ENCODE measurements around the gene DHX36.

DHX36 gene, protein sequence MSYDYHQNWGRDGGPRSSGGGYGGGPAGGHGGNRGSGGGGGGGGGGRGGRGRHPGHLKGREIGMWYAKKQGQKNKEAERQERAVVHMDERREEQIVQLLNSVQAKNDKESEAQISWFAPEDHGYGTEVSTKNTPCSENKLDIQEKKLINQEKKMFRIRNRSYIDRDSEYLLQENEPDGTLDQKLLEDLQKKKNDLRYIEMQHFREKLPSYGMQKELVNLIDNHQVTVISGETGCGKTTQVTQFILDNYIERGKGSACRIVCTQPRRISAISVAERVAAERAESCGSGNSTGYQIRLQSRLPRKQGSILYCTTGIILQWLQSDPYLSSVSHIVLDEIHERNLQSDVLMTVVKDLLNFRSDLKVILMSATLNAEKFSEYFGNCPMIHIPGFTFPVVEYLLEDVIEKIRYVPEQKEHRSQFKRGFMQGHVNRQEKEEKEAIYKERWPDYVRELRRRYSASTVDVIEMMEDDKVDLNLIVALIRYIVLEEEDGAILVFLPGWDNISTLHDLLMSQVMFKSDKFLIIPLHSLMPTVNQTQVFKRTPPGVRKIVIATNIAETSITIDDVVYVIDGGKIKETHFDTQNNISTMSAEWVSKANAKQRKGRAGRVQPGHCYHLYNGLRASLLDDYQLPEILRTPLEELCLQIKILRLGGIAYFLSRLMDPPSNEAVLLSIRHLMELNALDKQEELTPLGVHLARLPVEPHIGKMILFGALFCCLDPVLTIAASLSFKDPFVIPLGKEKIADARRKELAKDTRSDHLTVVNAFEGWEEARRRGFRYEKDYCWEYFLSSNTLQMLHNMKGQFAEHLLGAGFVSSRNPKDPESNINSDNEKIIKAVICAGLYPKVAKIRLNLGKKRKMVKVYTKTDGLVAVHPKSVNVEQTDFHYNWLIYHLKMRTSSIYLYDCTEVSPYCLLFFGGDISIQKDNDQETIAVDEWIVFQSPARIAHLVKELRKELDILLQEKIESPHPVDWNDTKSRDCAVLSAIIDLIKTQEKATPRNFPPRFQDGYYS

DNA sequence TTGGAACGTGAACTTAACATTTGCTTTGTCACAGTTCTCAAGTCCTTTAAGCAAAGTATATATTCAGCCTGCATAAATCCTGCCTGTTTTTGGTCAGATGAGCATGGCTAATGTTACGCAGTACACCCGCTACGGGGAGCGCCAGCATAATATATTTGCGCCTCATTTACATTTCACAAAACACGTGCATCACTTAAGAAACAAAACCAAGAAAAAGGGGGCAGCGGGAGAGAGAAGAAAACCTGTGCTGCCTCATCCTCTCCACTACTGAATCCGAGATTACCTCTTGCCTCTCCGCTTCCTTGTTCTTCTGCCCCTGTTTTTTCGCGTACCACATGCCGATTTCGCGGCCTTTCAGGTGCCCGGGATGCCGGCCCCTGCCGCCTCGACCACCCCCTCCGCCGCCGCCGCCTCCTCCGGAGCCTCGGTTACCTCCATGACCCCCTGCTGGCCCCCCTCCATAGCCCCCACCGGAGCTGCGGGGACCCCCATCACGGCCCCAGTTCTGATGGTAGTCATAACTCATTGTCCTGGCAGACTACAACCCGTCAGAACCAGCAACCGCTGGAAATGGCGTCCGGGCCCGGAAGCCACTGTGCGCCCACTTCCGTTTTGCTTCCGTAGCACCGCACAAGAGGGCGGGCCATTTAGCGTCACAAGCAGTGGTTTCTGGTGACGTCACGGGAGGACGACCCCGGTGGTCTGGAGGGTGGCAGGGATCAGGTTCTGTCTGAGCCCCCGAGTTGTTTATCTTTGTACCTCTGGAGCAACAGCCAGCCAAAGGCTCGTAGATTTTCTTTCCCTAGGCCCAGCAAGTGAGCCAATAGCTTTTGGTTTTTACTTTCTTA, at the start of gene DHX36:
Gene DHX36 (minus strand): TSS at position 597 of the 848 bp plus-strand sequence. CDS start 71 bp downstream, at position 526.
- DNase-seq (ENCODE audit: low read depth) = peak; percentile 79

DNA sequence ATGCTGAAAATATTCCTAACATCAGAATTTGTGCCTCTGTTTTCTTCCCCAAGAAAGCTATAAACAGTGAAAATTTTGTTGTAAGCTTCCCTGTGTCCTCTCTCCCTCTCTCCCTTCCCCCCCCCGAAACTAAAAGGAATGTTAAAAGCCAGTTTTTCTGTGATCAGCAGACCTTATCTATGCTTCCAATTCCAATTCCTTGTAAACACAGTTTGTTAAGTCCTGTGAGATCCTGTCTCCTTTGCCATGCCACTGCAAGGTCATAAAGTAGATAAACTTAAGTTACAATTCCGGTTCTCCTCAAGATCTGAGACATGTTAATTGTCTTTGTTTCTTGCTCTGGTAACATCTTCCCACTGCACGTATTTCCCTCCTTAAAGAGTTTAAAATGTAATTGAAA, 42.9 kb upstream of the DHX36 start:
- no peak for DNase-seq (ENCODE audit: low read depth)

DNA sequence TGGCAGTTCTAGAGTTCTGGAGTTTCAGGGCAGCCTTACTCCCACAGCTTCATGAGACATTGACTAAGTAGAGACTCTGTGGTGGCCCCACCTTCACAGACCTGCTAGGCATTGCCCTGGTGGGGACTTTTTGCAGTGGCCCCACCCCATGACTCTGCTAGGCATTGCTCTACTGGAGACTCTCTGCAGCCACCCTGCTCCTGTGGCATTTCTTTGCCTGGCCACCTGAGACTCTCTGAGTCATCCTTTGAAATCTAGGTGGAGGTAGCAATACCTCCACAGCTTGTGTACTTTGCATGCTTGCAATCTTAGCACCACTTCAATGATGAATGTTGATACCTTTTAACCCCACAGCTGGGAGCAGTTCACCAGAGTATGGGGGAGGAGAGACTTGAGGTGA, 40.6 kb upstream of the DHX36 start:
- DNase-seq (ENCODE audit: low read depth) = no peak

DNA sequence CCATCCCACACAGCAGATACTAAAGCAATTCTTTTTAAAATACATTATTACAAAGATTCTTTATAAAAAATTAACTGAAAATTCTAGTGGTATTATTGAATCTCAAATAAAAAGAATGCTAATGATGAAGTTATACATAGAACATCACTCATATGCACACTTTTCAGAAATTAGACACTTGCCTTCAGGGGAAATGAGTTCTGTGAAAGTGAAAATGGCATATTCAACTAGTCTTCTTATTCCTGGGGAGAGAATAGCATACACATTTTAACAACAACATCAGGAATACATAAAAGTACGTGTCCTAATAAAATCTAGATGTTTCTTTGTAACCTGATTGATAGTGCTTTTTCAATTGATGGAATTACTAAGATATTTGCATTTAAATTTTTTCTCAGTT, 36.8 kb upstream of the DHX36 start:
- no peak for DNase-seq (ENCODE audit: low read depth)

DNA sequence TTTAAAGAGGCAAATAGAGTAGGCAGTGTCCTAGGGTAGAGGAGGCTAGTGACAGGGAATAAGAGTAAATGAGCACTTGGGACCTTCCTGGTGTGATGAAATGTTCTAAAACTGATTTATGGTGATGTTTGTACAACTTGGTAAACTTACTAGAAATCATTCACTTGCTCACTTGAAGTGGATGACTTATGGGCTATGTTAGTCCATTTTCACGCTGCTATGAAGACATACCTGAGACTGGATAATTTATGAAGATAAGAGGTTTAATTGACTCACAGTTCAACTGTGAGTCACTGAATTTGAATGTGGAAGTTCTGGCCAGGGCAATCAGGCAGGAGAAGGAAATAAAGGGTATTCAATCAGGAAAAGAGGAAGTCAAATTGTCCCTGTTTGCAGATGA, 31.7 kb upstream of the DHX36 start:
- DNase-seq (ENCODE audit: low read depth) = no peak

DNA sequence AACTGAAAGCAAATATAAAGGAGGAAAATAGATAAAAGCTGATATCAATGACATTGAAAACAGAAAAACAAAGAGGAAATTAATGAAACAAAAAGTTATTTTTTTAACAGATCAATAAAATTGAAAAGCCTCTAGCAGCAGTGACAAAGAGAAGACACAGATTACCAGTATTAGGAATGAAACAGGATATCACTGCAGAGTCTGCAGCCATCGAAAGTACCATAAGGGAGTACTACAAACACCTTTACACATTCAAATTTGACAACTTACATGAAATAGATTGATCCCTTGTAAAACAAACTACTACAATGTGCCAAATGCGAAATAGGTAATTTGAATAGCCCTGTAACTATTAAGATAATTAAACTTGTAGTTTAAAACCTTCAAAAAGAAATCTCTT, 24.9 kb upstream of the DHX36 start:
- no peak for DNase-seq (ENCODE audit: low read depth)

DNA sequence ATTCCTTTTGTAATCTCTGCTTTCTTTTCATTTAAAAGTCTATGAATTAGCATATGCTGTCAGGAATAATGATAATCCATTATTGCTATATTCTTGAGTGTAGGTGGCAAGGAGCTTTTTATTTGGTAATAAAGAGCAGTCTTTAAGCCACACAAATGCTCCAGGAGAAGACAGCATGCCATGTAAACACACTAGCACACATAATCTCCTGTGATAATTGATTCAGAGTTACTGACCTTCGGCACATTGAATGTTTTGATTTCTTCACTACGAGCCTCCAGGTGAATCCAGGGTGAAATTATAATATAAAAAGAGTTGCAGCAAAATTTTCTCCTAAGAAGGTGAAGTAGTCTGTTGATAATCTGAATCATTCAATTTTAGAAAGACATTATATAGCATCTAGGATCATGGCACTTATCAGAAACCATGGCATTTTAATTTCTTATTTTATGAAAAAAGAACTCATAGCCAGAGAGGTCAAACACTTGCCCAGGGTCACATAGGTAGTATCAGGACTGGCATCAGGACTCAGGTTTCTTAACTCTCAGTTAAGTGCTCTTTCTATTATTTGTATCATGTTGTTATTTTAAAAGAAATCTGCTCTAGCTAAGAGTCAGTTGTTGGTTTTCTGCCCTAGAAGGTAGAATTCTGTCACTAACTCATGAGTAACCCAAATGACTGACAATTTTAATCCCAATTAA, 21.3 kb upstream of the DHX36 start:
- DNase-seq (ENCODE audit: low read depth) = no peak

DNA sequence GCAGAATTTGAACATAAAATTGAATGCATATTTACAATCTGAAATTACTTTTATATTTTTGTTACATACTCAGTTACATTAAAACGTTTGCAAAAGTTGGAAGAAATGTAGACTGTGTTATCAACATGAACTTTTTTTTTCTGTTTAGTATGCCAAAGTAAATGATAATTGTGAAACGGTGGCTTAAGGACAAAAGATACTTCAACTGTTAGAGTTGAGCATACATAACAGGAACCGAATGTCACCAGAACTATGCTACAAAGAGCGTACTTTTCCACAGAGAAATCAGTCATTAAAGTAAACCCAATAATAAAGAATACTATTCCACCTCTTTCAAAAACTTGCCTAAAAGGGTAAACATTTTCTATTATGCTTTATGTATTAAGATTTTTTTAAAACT, 14.3 kb upstream of the DHX36 start:
- DNase-seq (ENCODE audit: low read depth) = no peak

DNA sequence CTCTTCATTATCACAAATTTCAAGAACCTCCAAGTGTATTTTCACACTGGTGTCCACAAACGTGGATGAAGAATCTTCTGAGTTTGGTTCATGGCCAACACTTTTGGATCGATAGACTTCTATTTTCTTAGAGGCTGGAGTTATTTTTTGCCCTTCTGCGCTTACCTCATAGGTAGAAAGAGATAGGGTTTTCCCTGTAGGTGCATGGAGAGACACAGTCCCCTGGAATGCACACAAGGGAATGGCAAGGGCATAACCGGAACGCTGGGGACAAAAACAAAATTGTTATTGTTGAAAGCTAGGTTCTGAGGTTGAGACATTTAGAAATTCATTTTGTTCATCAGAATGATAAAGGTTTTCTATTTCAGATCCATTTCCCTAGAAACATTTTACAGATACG, 13.7 kb upstream of the DHX36 start:
- DNase-seq (ENCODE audit: low read depth) = no peak

DNA sequence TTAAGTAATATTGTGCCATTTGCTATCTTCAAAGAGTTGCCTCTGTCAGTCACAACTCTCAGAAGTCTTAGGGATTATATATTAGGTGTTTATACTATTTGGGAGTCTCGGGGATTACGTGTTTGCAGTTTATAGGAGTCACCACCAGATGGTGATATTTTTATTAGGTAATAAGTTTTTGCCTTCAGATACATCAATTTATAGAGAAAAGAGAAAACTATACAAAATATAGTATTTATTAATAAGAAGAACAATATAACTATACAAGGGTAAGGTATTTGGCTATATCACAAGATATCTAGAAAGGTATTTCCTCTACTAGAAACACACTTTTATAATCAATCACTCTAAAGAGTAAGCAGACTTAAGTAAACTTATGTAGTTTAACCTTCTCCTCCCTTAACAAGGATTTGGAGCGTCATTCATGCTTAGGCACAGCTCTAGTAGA, 10.7 kb upstream of the DHX36 start:
- DNase-seq (ENCODE audit: low read depth) = no peak

DNA sequence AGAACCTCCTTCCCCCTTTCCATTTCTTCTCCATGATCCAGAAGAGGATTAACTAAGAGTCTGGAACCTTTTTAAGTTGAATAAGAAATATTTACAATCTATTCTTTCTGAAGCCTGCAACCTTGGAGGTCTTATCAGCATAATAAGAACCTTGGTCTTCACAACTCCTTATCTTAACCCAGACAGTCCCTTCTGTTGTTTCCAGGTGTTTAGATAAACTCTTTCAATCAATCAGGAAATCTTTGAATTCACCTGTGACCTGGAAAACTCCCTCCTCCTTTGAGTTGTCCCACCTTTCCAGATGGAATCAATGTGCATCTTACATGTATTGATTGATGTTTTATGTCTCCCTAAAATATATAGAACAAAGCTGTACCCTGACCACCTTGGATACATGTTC, 3.6 kb upstream of the DHX36 start:
- DNase-seq (ENCODE audit: low read depth) = no peak

DNA sequence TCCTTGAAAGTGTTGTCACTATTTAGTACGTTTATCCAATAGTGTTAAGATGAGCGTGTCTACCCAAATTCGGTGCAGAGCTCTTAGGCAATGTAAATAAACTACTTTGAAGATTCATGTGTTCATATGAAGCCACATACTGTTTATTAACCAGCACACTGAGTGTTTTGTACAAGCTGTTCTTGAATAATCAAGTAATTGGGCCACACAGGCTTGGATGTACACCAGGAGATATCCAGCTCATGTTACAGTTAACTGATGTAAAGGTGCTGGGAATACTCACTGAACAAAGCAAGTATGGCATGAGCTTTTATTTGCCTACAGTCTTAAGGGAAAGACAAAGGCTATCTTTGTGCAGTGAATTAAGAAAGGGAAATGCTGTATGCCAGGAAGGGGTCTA, 632 bp upstream of the DHX36 start:
- DNase-seq (ENCODE audit: low read depth) = no peak

DNA sequence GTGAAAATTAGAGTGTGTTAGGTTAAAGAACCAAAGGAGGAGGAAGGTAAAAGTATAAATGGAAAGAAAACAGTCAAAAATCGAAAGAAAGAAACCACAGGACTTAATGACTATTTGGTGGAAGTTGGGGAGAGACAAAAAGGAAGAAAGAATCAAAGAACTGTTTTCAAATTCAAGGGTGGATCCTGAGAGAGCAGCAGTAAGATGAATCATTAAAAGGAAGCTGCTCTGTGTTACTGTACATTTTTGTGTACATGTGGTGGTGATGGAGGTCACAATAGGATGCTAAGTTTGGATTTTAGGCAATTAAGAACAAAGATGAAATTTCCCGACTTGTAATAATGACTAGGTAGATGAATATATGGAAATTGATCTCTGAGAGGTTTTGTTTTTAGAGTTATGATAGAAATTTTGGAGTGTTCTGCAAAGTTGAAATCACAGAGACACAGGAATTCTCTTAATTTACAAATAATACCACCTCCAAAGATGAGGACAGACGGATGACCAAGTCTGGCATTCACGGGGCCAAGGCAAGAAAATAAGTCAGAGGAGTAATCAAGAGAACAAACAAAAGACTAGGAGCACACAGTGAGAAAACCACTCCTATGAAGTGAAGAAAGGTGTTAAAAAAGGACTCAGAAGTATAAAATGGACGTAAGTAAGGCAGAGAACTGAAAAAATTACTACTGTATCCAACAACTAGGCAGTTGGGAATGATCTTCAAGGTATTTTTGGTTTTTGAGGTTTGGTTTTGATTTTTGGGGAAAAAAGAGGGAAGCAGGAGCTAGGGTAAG, 7.1 kb downstream of the DHX36 start:
- DNase-seq (ENCODE audit: low read depth) = no peak

DNA sequence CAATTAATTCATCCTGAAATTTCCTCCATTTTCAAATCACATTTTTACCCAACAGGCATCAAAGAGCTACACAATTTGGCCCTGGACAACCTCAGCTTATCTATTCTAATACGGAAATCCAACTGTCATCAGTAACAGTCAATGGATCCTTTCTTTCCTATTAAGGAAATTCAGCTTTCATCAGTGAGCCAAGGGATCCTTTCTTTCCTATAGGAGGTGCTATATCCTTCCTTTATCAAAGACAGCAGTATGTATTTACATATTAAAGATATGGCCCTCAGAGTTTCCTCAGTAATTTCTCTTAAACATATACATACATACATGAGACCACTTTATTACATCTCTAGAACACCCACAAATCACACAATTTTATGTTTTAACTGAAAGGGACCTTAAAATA, 10.1 kb downstream of the DHX36 start:
- no peak for DNase-seq (ENCODE audit: low read depth)

DNA sequence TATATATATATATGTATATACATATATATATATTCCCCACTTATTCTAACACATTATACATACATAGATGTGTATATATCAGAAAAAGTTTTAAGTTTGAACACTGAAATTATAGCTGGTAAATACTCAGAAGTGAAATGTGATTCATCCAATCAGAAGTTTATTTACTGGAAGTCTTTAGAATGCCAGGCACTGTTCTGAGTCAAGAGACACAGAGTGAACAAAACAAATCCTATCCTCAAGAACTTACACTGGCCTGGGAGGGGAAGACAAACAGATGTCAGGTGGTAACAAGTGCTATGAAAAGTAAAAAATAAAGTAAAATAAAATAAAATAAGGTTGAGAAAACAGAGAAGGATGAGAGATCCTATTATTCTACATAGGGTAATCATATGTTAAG, 13.4 kb downstream of the DHX36 start:
- DNase-seq (ENCODE audit: low read depth) = no peak

DNA sequence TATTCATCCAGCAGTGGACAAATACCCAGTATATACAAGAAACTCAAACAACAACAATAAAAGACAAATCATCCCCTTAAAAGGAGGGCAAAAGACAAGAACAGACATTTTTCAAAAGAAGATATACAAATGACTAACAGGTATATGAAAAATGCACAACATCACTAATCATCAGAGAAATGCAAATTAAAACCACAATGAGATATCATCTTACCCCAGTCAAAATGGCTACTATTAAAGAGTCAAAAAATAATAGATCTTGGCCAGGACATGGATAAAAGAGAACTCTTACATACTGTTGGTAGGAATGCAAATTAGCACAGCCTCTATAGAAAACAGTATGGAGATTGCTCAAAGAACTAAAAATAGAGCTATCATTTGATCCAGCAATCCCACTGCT, 16.9 kb downstream of the DHX36 start:
- no peak for DNase-seq (ENCODE audit: low read depth)

DNA sequence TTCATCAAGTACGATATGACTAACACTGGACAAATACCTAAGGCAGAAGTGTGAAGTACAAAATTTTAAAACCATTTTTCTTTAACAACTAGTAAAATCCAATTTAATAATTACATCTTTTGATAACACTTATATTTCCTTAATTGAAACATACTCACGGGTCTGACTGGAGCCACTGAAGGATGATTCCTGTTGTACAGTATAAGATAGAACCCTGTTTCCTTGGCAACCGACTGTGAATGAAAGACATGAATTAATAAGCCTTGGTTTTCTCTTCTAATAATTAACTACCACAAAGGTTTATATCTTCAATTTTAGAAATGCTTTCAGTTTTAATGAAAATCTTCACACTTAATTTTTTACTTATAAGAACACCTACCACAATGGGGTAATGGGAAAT, 19.4 kb downstream of the DHX36 start:
- DNase-seq (ENCODE audit: low read depth) = no peak

DNA sequence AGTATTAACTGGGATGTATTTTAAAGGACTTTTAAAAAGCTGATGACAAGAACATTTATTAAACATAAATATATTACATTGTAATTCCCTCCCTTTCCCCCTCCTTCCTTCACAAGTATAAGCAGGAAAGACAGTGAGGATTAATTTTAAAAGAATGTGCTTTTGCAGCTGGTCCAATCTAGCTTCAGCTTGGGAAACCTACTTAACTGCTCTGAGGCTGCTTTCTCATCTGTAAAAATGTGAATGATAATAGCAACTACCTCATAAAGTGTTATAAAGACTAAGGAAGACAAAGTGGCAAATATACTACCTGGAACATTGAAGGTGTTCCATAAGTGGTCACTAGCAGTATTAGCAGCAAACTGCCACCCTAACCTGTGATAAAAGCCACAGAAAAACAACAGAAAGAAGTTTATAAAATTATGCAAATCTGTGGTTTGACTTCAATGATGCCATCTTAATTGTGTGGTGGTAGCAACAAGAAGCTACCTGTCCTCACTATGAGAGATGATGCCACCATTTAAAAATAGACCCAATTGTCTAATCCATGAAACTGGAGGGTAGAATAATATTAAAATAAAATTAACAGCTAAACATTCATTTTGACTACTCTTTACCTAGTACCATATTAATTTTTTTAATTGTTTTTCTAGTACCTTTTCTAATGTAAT, 20.0 kb downstream of the DHX36 start:
- DNase-seq (ENCODE audit: low read depth) = no peak

DNA sequence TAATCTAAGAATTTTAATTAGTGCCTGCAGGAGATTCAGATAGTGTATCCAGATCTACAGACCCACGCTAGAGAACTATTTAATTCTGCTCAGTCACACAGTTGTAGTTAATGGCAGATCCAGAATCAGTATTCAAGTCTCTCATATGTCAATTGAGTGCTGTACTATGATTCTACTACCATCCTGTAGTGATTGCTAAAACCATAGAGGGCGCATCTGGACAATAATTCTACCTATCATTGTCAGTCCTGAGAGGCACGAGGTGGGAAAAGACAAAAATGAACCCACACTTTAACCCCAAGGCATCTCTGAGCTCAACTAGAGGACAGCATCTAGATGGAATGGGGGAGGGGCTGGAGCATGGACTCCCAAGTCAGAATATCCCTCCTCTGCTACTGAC, 22.7 kb downstream of the DHX36 start:
- DNase-seq (ENCODE audit: low read depth) = no peak

DNA sequence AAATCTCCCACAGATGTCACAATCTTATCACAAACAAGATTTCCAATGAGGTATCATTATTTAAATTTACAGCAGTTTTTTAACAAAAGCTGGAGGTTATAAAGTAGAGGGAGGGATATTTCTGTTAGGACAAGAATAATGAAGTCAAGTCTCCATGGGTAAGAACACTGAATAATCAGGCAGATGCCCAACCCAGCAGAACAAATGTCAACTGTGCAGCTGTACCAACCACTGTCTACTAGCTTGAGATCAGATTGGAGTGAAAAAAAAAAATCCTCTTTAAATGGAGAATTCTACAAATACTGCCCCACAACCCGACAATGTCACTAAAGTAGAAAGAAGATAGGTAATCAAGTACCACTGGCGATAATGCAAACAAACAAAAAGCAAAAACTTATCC, 30.3 kb downstream of the DHX36 start:
- DNase-seq (ENCODE audit: low read depth) = no peak
